GM18873 (cell line): ENCODE measurements around the gene FBLN2.

Source experiments
- ATAC-seq: cut with Tn5 transposase; IDR thresholded peaks from one replicate; pipeline ENCODE4 v1.9.1; 2021; ENCODE audit warnings: mild to moderate bottlenecking, moderate library complexity, moderate number of reproducible peaks; ENCODE audit not compliant: unreplicated experiment, low FRiP score

FBLN2 gene

GRCh38 chr3:13563321-13563720 lies 14.4 kb downstream of the FBLN2 start:
- ATAC-seq, result no peak

GRCh38 chr3:13563911-13564310 lies 15.0 kb downstream of the FBLN2 start:
- ATAC-seq, result no peak

DNA sequence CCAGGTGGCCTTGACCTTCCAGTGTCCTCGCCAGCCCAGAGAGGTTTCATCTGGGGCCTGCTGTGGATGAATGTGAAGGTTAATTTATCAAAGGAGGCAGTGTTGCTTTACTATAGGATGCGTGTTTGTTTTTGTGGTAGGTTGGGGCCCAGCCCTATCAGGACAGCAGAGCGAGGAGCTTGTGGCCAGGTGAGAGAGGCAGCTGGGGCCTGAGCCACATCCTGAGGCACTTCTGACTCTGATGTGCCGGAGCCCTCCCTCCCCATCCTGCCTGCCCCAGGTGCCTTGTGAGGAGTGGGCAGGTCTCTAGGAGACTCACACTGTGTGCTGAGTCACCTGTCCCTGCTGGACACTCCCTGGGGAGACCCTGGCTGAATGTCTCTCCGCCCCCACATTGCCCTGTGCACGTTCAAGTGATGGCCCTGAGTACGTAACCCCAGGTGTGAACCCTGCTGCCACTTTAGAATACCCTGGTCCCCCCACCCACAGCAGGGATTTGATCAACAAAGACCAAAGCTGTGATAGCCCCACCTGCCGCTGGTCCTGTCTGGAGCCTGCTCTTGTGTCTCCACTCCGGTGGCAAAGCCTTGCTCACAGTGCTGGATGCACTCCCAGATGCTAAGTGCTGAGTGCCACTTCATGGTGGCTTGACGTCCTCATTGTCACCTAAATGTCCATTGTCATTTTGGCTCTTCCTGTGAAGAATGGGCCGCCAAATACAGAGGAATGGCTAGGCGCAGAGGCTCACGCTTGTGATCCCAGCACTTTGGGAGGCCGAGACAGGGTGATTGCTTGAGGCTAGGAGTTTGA lies 16.0 kb downstream of the FBLN2 start:
- no peak for ATAC-seq

DNA sequence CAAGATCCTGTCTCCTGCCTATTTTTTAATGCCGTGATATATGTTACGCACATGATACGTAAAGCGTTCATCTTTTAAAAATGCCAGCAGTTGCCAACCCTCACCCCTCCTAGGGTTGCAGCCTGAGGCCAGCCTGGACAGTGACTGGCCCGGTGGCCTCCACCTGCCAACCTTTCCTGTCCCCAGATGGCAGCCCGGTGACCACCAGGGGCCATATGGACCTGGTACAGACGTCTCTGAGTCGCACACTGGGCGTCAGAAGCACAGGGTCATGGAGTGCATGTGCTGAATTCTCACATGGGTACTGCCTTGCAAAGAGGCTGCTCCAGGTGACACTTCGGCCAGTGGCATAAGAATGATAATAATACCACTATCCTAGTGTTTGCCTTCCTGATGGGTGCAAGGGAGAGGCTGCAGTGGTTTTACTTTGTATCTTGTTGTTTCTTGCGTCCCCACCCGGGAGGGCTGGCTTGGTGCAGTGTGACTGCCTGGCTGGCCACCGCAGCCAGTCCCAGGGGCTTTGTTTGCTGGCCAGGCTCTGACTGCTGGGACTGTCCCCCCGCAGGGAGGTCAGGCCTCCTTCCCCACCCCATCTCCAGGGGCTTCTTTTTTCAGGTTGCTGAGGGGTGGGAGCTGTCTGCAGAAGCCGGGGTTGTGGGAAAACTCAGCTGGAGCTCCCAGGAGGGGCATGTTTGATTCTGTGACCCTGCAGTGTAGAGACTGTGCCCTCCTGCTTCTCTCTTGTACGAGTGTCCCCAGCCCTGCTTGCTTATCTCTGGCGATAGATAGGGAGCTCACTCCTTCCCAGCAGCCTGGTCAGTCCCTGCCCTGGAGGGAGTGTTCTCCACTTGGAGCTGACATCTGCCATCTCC lies 16.9 kb downstream of the FBLN2 start:
- ATAC-seq, result no peak

DNA sequence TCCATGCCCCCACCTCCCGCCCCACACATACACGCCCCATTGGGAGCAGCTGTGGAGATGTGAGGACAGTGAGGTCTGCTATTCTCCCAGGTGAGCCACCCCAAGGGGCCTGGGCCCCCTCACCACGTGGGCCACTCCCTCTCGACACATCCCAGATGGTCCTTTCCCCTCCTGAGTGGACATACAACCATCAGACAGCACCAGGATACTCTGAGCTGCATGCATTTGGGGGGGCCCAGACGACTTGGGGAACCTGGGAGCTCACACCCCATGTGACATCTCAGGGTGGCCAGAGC lies 17.5 kb downstream of the FBLN2 start:
- ATAC-seq, result no peak

DNA sequence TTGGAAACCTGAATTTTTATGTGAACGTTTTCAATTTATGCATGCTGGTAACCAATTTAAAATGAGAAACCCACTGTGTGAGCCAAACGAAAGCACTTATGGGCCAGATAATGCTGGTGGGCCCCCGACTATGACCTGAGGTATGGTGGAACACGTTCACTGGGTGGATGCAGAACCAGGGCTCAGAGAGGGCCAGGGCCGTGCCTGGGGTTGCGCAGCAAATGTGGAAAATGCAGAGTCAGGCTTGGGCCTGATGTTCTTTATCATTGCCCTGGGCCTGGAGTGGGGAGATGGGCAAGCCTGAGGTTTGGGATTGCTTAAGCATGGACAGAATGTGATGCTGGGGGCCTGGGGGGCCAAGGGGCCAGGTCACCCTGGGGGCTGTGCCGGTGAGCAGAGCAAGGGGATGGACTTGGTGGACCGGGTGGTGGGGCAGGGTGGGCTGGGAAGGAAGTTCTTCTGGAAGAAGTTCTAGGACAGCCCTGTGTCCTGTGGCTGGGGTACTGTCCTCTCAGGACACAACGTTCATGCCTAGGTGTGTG lies 17.9 kb downstream of the FBLN2 start:
- no peak for ATAC-seq

GRCh38 chr3:13567684-13568514 lies 19.0 kb downstream of the FBLN2 start:
- ATAC-seq, result no peak

DNA sequence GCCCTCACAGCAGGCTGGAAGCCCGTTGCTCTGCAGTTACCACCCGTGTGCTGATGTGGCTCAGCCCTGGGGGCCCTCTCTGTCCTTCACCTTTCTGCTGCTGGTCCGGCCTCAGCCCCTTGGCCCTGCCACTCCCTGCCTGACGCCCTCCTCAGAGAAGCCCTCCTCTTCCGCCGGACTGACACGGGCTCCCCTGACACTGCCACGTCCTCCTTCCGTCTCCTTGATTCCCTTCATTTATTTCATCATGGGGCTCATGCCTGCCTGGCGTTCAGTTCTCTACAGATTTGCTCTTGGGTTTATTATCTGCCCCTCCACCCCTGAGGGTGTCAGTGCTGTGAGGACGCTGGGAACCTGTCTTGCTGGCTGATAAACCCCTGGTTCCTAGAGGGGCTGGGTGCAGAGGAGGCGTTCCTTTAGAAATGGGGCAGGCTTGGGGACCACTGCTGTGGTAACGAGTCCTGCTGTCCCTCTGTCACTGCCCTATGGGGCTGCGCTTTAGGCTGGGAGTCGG lies 19.6 kb downstream of the FBLN2 start:
- ATAC-seq, result no peak

- no peak for ATAC-seq
These were observed 20.3 kb downstream of the FBLN2 start for GRCh38 chr3:13569201-13569600.

GRCh38 chr3:13569641-13570390 lies 20.9 kb downstream of the FBLN2 start:
- ATAC-seq, result no peak

DNA sequence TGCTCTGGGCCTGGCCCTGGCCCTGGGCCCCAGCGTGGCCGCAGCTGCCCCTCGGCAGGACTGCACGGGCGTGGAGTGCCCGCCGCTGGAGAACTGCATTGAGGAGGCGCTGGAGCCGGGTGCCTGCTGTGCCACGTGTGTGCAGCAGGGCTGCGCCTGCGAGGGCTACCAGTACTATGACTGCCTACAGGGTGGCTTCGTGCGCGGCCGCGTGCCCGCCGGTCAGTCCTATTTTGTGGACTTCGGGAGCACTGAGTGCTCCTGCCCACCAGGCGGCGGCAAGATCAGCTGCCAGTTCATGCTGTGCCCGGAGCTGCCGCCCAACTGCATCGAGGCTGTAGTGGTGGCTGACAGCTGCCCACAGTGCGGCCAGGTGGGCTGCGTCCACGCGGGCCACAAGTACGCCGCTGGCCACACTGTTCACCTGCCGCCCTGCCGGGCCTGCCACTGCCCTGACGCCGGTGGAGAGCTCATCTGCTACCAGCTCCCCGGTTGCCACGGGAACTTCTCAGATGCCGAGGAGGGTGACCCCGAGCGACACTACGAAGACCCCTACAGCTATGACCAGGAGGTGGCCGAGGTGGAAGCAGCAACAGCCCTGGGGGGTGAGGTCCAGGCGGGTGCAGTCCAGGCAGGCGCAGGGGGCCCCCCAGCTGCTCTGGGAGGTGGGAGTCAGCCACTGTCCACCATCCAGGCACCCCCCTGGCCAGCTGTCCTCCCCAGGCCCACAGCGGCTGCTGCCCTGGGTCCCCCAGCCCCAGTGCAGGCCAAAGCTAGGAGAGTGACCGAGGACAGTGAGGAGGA lies 21.7 kb downstream of the FBLN2 start:
- no peak for ATAC-seq

GRCh38 chr3:13571264-13571663 lies 22.3 kb downstream of the FBLN2 start:
- ATAC-seq, result no peak

DNA sequence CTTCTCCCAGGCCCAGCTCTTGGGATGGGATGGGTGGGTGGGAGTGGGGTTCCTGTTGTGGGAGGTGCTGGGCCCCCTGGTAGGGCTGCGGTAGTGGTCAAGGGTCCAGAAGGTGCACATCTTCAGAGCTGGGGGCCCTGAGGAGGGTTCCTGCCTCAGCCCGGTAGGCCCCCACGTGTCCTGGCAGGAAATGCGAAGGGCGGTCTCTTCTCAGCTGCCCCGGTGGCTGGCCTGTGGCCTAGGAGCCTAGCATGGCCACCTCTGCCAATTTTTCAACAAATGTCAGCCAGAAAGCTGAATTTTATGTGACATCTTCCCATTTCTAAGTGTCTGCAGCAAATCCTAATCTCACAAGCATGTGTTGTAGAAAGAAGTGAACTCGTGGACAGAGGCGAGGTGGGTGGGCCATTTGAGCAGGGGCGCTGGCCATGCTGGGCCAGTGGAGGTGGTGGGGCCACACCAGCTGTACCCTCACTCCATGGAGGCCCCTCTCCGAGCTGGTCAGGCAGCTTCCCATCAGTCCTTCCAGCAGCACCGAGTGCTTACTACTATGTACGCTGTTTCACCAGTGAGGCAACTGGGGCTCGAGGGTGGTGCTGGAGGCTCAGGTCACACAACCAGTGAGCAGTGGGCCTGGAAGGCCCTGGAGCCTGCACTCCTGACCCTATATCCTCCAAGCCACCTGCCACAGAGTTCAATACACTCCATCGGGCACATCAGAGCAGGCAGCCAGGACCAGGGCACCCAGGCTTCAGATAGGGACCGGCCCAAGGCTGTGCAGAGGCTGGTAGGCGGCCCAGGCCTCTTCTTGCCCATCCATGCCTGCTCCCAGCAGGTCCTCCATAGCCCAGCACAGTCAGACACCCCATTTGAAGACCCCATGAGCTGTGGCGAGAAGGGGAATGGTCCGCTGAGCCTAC lies 23.2 kb downstream of the FBLN2 start:
- ATAC-seq, result no peak

DNA sequence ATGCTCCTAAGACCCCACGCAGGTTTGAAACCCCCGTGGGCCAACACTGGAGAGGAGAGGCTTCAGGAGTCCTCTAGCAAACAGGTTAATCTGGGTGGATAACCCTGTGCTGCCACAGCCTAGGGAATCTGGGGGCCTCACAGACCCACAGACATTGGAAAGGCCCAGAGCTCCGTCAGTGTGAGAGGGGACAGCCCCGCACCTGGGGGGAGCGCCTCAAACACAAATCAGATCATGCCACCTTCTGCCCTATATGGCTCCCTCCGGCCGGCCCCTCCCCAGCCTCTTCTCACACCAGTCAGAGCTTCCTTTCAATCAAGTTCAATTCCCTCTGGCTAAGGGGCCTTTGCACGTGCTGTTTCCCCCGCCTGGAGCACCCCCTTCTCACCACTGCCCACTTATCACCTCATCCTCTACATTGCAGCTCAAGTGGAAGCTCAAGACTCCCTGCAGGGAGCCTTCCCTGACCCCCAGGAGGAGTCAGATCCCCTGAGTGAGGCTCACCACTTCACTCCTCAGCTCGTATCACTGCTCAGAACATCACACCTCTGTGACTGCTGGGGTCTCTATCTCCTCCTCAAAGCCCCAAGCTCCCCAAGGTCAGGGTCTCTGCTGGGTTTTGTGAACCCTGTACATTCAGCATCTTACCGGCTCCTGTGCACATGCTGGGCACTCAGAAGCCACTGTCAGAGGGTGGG lies 24.1 kb downstream of the FBLN2 start:
- ATAC-seq, result no peak

GRCh38 chr3:13574083-13574797 lies 25.3 kb downstream of the FBLN2 start:
- no peak for ATAC-seq

DNA sequence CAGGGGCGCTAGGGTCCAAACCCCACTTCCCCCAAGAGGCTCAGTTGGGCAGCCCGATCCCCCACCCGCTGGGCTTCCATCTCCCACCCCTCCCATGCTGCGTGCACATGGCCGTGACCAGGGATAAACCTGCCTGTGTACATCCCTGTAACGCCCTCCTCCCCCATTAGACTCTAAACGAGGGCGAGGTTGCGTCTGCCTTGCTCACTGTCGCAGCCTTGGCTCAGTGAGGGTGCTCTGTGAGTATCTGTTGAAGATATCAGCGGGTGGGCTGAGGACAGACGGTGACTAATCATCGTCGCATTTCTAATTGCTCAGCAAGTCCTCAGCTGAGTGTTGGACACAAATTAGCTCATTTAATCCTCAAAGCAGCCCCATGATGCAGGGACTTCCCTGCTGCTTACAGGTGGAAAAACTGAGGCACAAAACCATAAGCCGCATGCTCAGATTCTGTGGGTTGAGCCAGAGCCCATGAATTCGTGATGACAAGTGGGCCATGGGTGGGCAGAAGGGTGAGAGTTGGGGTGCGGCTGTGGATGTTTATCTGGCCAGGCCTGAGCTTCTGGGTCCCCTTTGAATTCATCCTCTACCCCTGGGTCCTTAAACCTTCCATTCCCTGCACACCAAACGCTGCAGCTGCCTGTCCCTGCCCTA lies 26.0 kb downstream of the FBLN2 start:
- no peak for ATAC-seq
